GM08714 (cell line): Measurements from ENCODE around the gene KHNYN.
A peak's percentile ranks its signal among the peaks of the same experiment; 100 is the strongest.

Experiments used
- H3K4me3 ChIP-seq: fragments of 200-500 bp; sonication (Bioruptor generic); 2 replicates; pipeline ENCODE4 v1.5.1; 2014; ENCODE audit warnings: mild to moderate bottlenecking, low read length, inconsistent platforms
- ZNF274 ChIP-seq: IDR thresholded peaks from 2 replicates; pipeline ENCODE4 v1.6.1; 2012; ENCODE audit warnings: mild to moderate bottlenecking, low read depth, low read length

The KHNYN gene

GRCh38 chr14:24435192-24435810, 5.5 kb downstream of the KHNYN start:
- TF ChIP-seq ZNF274, result no peak
- no peak overlapping the region for H3K4me3 ChIP-seq

- TF ChIP-seq ZNF274, result no peak
- no peak overlapping the region for H3K4me3 ChIP-seq
Measured at GRCh38 chr14:24435998-24436354, 6.2 kb downstream of the KHNYN start.

- no peak overlapping the region for H3K4me3 ChIP-seq
- no peak for TF ChIP-seq ZNF274
Measured at GRCh38 chr14:24436355-24437019, 6.7 kb downstream of the KHNYN start.

GRCh38 chr14:24437020-24437735, 7.4 kb downstream of the KHNYN start:
- no peak overlapping the region for H3K4me3 ChIP-seq
- no peak for TF ChIP-seq ZNF274

- no peak overlapping the region for H3K4me3 ChIP-seq
- TF ChIP-seq ZNF274, result no peak
Measured at GRCh38 chr14:24437736-24438067, 7.9 kb downstream of the KHNYN start.

GRCh38 chr14:24438223-24439097, 8.7 kb downstream of the KHNYN start:
- TF ChIP-seq ZNF274, result no peak
- no peak overlapping the region for H3K4me3 ChIP-seq

- no peak for TF ChIP-seq ZNF274
- no peak overlapping the region for H3K4me3 ChIP-seq
Measured at GRCh38 chr14:24439257-24439656, 9.5 kb downstream of the KHNYN start.

- no peak overlapping the region for H3K4me3 ChIP-seq
Measured at GRCh38 chr14:24439830-24440605, 10.3 kb downstream of the KHNYN start.

GRCh38 chr14:24440606-24441399, 11.0 kb downstream of the KHNYN start:
- TF ChIP-seq ZNF274, result no peak
- no peak overlapping the region for H3K4me3 ChIP-seq

More at GRCh38 chr14:24439830-24440605, 10.3 kb downstream of the KHNYN start:
- TF ChIP-seq ZNF274, result no peak

GRCh38 chr14:24441485-24441884, 11.7 kb downstream of the KHNYN start:
- peak overlapping the region; percentile 71 for H3K4me3 ChIP-seq
- TF ChIP-seq ZNF274, result no peak

- peak overlapping the region; percentile 71 for H3K4me3 ChIP-seq
- TF ChIP-seq ZNF274, result no peak
Measured at GRCh38 chr14:24441904-24442239, 12.1 kb downstream of the KHNYN start.

GRCh38 chr14:24442240-24443052, 12.7 kb downstream of the KHNYN start, which contains the start of gene SDR39U1:
Gene SDR39U1, minus strand, starts transcription at chr14:24442776. Its CDS starts 7 bp downstream, at chr14:24442769.
- TF ChIP-seq ZNF274, result no peak
- peak within 1 kb of the TSS; percentile 96 for H3K4me3 ChIP-seq
